Measurements from ENCODE around the gene ERBB4.

- TF ChIP-seq MYC (IDR thresholded peaks at IDR 0.05; ENCODE audit: insufficient read depth, insufficient read length, insufficient replicate concordance, low read length, severe bottlenecking) (no peak), NFIC (IDR thresholded peaks at IDR 0.05; ENCODE audit: low read depth, low read length) (no peak), POLR2A (IDR thresholded peaks at IDR 0.05; ENCODE audit: low read depth, low read length) (no peak), BRCA1 (IDR thresholded peaks at IDR 0.05; ENCODE audit: low read depth, low read length) (no peak), CEBPB (IDR thresholded peaks at IDR 0.05; ENCODE audit: borderline replicate concordance in 1 of 2, low read depth in 2 of 2, low read length in 2 of 2) (no peak), CTCF (IDR thresholded peaks at IDR 0.05 in 2 of 3, conservative IDR thresholded peaks at IDR 0.05 in 1 of 3; ENCODE audit: control insufficient read depth in 2 of 3, extremely low read depth in 1 of 3, insufficient read depth in 1 of 3, low read depth in 3 of 3, low read length in 3 of 3) (no peak)
Measured at GRCh38 chr2:211449819-211450218, 1088.8 kb downstream of the ERBB4 start.
